ENCODE results near the gene FGF4. TPM values are rescaled to one million over a fixed set of nuclear protein-coding genes. Genes with fewer than 3 reads are reported as not detected.

Gene FGF4
- total and polyA plus RNA-seq, 12 donors = not detected

DNA sequence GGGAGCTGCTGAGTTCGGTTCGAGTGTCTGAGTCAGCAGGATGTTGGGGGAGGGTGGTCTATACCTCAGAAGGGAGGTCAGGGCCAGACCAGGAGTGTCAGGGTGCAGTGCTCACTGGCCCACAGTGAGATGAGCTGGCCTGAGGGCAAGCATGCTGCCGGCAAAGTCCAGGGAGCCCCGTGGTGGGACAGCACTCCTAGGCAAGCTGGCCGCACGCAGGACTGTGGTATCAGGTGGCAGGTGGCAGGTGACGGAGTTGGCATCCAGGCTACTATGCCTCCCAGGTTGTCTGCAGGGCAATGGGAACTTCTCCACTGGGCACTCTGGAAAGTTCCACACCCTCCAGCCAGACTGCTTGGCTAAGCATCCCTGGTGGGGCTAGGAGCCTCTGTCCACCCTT is 39.3 kb upstream of the FGF4 start:
- intact Hi-C loops (cut with DNase I) = no loop called here
- Histone ChIP-seq H3K4me3 (no peak overlapping the region), H3K9me3 (no peaks in the 10 kb centered on the region), H3K27me3 (peaks cover 24 to 79% (median 61%) of the 10 kb centered on the region in 7 donors), H3K36me3 (no peaks in the 10 kb centered on the region), H3K4me1 (peaks cover 0 to 12% (median 10%) of the 10 kb centered on the region in 9 donors), H3K27ac (no peak overlapping the region)
- 80 to 86% methylated on average over 7 of the region's 7 CpGs for WGBS, 2 donors
- ATAC-seq (no peak), DNase-seq (no peak)
- TF ChIP-seq CTCF (IDR thresholded peaks at IDR 0.05) = no peak

DNA sequence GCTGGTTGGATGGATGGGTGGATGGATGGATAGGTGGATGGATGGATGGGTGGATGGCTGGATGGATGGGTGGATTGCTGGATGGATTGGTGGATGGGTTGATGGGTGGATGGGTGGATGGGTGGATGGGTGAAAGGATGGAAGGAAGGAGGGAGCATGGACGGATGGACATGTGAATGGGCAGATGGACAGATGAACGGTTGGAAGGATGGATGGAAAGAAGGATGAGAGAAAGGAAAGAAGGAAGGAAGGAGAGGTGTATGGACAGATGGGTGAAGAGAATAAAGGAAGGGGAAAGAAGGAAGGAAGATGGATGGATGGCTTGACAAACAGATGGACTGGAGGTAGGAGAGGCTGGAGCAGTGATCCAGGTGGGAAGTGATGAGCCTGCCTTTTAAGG is 38.7 kb upstream of the FGF4 start:
- DNase-seq = no peak
- no peaks in the 10 kb centered on the region for H3K9me3 ChIP-seq
- peaks cover 24 to 74% (median 55%) of the 10 kb centered on the region in 7 donors for H3K27me3 ChIP-seq
- intact Hi-C loops (cut with DNase I) = no loop called here
- peaks cover 0 to 12% (median 10%) of the 10 kb centered on the region in 9 donors for H3K4me1 ChIP-seq
- TF ChIP-seq CTCF (IDR thresholded peaks at IDR 0.05) = no peak
- H3K27ac ChIP-seq = no peak overlapping the region
- WGBS, 2 donors = 87 to 88% methylated on average over 2 of the region's 2 CpGs
- no peaks in the 10 kb centered on the region for H3K36me3 ChIP-seq
- ATAC-seq = no peak
- H3K4me3 ChIP-seq = no peak overlapping the region

- WGBS, 2 donors = 82 to 85% methylated on average over 10 of the region's 10 CpGs
- ATAC-seq (no peak), DNase-seq (no peak)
- peaks cover 0 to 9% (median 7%) of the 10 kb centered on the region in 9 donors for H3K4me1 ChIP-seq
- H3K9me3 ChIP-seq = no peaks in the 10 kb centered on the region
- no peak overlapping the region for H3K4me3 ChIP-seq
- no peak overlapping the region for H3K27ac ChIP-seq
- H3K27me3 ChIP-seq = peaks cover 17 to 73% (median 46%) of the 10 kb centered on the region in 7 donors
- no peak for TF ChIP-seq CTCF (IDR thresholded peaks at IDR 0.05)
- H3K36me3 ChIP-seq = no peaks in the 10 kb centered on the region
- intact Hi-C loops (cut with DNase I) = no loop called here
Measured at GRCh38 chr11:69812946-69813345, 37.8 kb upstream of the FGF4 start.

DNA sequence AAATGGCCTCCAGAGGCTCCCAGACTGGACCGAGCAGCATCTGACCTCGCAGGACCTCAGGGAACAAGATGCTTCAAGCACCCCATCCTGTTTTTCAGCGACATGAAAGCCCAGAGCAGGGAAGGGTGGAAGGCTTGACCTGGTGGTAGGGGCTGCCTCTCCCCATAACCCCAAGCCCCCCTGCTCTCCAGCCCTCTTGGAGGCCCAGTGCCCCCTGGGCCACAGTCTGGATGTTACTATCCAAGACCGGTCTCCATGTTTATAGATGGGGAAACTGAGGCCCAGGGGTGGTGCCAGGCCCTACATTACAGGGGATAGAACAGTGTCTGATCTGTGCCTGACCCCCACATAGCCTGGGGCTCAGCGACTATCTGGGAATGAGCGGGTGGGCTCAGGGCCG is 37.1 kb upstream of the FGF4 start:
- peaks cover 10 to 73% (median 40%) of the 10 kb centered on the region in 7 donors for H3K27me3 ChIP-seq
- WGBS, 2 donors = 82 to 89% methylated on average over 7 of the region's 7 CpGs

More for the DNA sequence above, 37.1 kb upstream of the FGF4 start:
- intact Hi-C loops (cut with DNase I) = no loop called here
- Histone ChIP-seq H3K9me3 (no peaks in the 10 kb centered on the region), H3K4me3 (no peak overlapping the region), H3K4me1 (peaks cover 0 to 2% (median 1%) of the 10 kb centered on the region in 9 donors), H3K36me3 (no peaks in the 10 kb centered on the region), H3K27ac (no peak overlapping the region)
- TF ChIP-seq CTCF (IDR thresholded peaks at IDR 0.05) = no peak
- ATAC-seq (no peak), DNase-seq (no peak)
